8988T (cell line): Measurements from ENCODE around the gene RAMACL.
"Not testable (repeated sequence)": the region's sequence is repeated elsewhere in the genome, so short reads cannot be mapped to it uniquely, and the experiment has no call there.

ENCODE experiments used
- DNase-seq: peaks from one replicate; pipeline ENCODE4 v3.0.0; 2011

RAMACL gene

GRCh38 chr6:166595061-166595780, 8.7 kb upstream of the RAMACL start:
- no peak for DNase-seq

- no peak for DNase-seq
Measured at GRCh38 chr6:166592821-166593220, 6.3 kb upstream of the RAMACL start.

- DNase-seq, result no peak
Measured at GRCh38 chr6:166591961-166592520, 5.6 kb upstream of the RAMACL start.

- DNase-seq, result no peak
Measured at GRCh38 chr6:166591026-166591425, 4.5 kb upstream of the RAMACL start.

- no peak for DNase-seq
Measured at GRCh38 chr6:166589786-166590574, 3.5 kb upstream of the RAMACL start.

GRCh38 chr6:166589337-166589731, 2.9 kb upstream of the RAMACL start:
- DNase-seq, result no peak

- no peak for DNase-seq
Measured at GRCh38 chr6:166588691-166589336, 2.3 kb upstream of the RAMACL start.

- DNase-seq, result no peak
Measured at GRCh38 chr6:166587631-166588413, 1.3 kb upstream of the RAMACL start.

GRCh38 chr6:166584853-166585429, 1.5 kb downstream of the RAMACL start:
- DNase-seq, result no peak

GRCh38 chr6:166584155-166584554, 2.3 kb downstream of the RAMACL start:
- no peak for DNase-seq

GRCh38 chr6:166583230-166583965, 3.1 kb downstream of the RAMACL start:
- DNase-seq, result no peak

- no peak for DNase-seq
Measured at GRCh38 chr6:166582258-166582657, 4.2 kb downstream of the RAMACL start.

GRCh38 chr6:166581801-166582200, 4.7 kb downstream of the RAMACL start:
- not testable (repeated sequence) for DNase-seq

- DNase-seq, result no peak
Measured at GRCh38 chr6:166581091-166581511, 5.4 kb downstream of the RAMACL start.

GRCh38 chr6:166580076-166581050, 6.1 kb downstream of the RAMACL start:
- DNase-seq, result no peak

- no peak for DNase-seq
Measured at GRCh38 chr6:166579237-166579850, 7.1 kb downstream of the RAMACL start.

- DNase-seq, result no peak
Measured at GRCh38 chr6:166578536-166579236, 7.8 kb downstream of the RAMACL start.

- DNase-seq, result no peak
Measured at GRCh38 chr6:166575205-166575604, 11.3 kb downstream of the RAMACL start.
